ENCODE results near the gene NFKBIA. TPM values are rescaled to one million over a fixed set of nuclear protein-coding genes. Genes with fewer than 3 reads are reported as not detected.
A peak's percentile ranks its signal among the peaks of the same experiment; 100 is the strongest.

Gene NFKBIA
- total RNA-seq, 6 donors from 2014 or later: 292 to 944 (median 610) TPM

- ATAC-seq (ENCODE audit: low FRiP score in 2 of 2) (no peak), DNase-seq (no peak)
- WGBS, 2 donors: 79 to 80% methylated on average over 5 of the region's 5 CpGs
- H3K36me3 ChIP-seq: no peaks in the 10 kb centered on the region
- H3K9me3 ChIP-seq: peaks cover 0 to 13% (median 4%) of the 10 kb centered on the region in 4 donors
- TF ChIP-seq CTCF (IDR thresholded peaks at IDR 0.05) (no peak), POLR2A (IDR thresholded peaks at IDR 0.05) (no peak), POLR2AphosphoS5 (IDR thresholded peaks at IDR 0.05) (no peak), EP300 (IDR thresholded peaks at IDR 0.05) (no peak)
- H3K27ac ChIP-seq: no peak overlapping the region
- peaks cover 20 to 34% (median 29%) of the 10 kb centered on the region in 4 donors for H3K4me1 ChIP-seq
- no peak overlapping the region for H3K4me3 ChIP-seq
- H3K27me3 ChIP-seq: no peaks in the 10 kb centered on the region
Measured at GRCh38 chr14:35370969-35371368, 33.6 kb downstream of the NFKBIA start.

GRCh38 chr14:35369701-35370191, 34.8 kb downstream of the NFKBIA start:
- no peaks in the 10 kb centered on the region for H3K27me3 ChIP-seq
- peaks cover 0 to 13% (median 4%) of the 10 kb centered on the region in 4 donors for H3K9me3 ChIP-seq
- H3K36me3 ChIP-seq: no peaks in the 10 kb centered on the region
- DNase-seq (peak in 1 of 2 donors; percentile 70), ATAC-seq (ENCODE audit: low FRiP score in 2 of 2) (no peak)
- no peak for TF ChIP-seq POLR2A (IDR thresholded peaks at IDR 0.05)
- no peak for TF ChIP-seq POLR2AphosphoS5 (IDR thresholded peaks at IDR 0.05)
- TF ChIP-seq EP300 (IDR thresholded peaks at IDR 0.05): no peak
- no peak for TF ChIP-seq CTCF (IDR thresholded peaks at IDR 0.05)
- no peak overlapping the region for H3K4me3 ChIP-seq
- no peak overlapping the region for H3K27ac ChIP-seq
- WGBS, 2 donors: 34 to 88% methylated on average over 5 to 24 of the region's 24 CpGs
- H3K4me1 ChIP-seq: peaks cover 20 to 35% (median 34%) of the 10 kb centered on the region in 4 donors

GRCh38 chr14:35368583-35369392, 35.8 kb downstream of the NFKBIA start:
- 59 to 81% methylated on average over 29 to 37 of the region's 37 CpGs for WGBS, 2 donors
- H3K9me3 ChIP-seq: peaks cover 0 to 13% (median 4%) of the 10 kb centered on the region in 4 donors
- peaks cover 14 to 34% (median 33%) of the 10 kb centered on the region in 4 donors for H3K4me1 ChIP-seq
- H3K4me3 ChIP-seq: no peak overlapping the region
- H3K36me3 ChIP-seq: no peaks in the 10 kb centered on the region
- no peak overlapping the region for H3K27ac ChIP-seq
- H3K27me3 ChIP-seq: no peaks in the 10 kb centered on the region
- DNase-seq: peak in 1 of 2 donors; percentile 62
- no peak for ATAC-seq (ENCODE audit: low FRiP score in 2 of 2)
- no peak for TF ChIP-seq EP300 (IDR thresholded peaks at IDR 0.05)

- Histone ChIP-seq H3K36me3 (no peaks in the 10 kb centered on the region), H3K9me3 (peaks cover 0 to 13% (median 4%) of the 10 kb centered on the region in 4 donors), H3K27ac (peak overlapping the region in 2 of 4 donors; percentile 27 to 87), H3K27me3 (no peaks in the 10 kb centered on the region), H3K4me1 (peaks cover 17 to 37% (median 35%) of the 10 kb centered on the region in 4 donors), H3K4me3 (no peak overlapping the region)
- TF ChIP-seq POLR2AphosphoS5 (IDR thresholded peaks at IDR 0.05) (no peak), POLR2A (IDR thresholded peaks at IDR 0.05) (no peak), EP300 (IDR thresholded peaks at IDR 0.05) (no peak), CTCF (IDR thresholded peaks at IDR 0.05) (no peak)
- no peak for ATAC-seq (ENCODE audit: low FRiP score in 2 of 2)
- 40 to 54% methylated on average over 2 of the region's 2 CpGs for WGBS, 2 donors
- no peak for DNase-seq
Measured at GRCh38 chr14:35368139-35368460, 36.4 kb downstream of the NFKBIA start.

- TF ChIP-seq POLR2AphosphoS5 (IDR thresholded peaks at IDR 0.05) (no peak), POLR2A (IDR thresholded peaks at IDR 0.05) (no peak), CTCF (IDR thresholded peaks at IDR 0.05) (no peak), EP300 (IDR thresholded peaks at IDR 0.05) (no peak)
- peak overlapping the region in 3 of 4 donors; percentile 81 to 87 (median 83) for H3K27ac ChIP-seq
- no peak overlapping the region for H3K4me3 ChIP-seq
- peak in 1 of 2 donors; percentile 42 for DNase-seq
- H3K27me3 ChIP-seq: no peaks in the 10 kb centered on the region
- H3K4me1 ChIP-seq: peaks cover 26 to 48% (median 45%) of the 10 kb centered on the region in 4 donors
- H3K36me3 ChIP-seq: no peaks in the 10 kb centered on the region
- 81 to 86% methylated on average over 2 to 5 of the region's 5 CpGs for WGBS, 2 donors
- ATAC-seq (ENCODE audit: low FRiP score in 2 of 2): no peak
- peaks cover 0 to 13% (median 4%) of the 10 kb centered on the region in 4 donors for H3K9me3 ChIP-seq
Measured at GRCh38 chr14:35367056-35367372, 37.5 kb downstream of the NFKBIA start.
